C4-2B (cell line): Measurements from ENCODE around the gene DERL3.

ENCODE experiments used
- ZFX ChIP-seq: fragments of 450-650 bp; IDR thresholded peaks from 2 replicates; pipeline ENCODE4 v1.6.1; 2017
- TF ChIP-seq, protein P1 (sequence below): fragments of 450-650 bp; conservative IDR thresholded peaks from 2 replicates; pipeline ENCODE4 v1.5.1; 2017; ENCODE audit warnings: mild to moderate bottlenecking

GRCh38 chr22:23845265-23846080, 6.7 kb upstream of the DERL3 start:
- TF ChIP-seq, protein P1, sequence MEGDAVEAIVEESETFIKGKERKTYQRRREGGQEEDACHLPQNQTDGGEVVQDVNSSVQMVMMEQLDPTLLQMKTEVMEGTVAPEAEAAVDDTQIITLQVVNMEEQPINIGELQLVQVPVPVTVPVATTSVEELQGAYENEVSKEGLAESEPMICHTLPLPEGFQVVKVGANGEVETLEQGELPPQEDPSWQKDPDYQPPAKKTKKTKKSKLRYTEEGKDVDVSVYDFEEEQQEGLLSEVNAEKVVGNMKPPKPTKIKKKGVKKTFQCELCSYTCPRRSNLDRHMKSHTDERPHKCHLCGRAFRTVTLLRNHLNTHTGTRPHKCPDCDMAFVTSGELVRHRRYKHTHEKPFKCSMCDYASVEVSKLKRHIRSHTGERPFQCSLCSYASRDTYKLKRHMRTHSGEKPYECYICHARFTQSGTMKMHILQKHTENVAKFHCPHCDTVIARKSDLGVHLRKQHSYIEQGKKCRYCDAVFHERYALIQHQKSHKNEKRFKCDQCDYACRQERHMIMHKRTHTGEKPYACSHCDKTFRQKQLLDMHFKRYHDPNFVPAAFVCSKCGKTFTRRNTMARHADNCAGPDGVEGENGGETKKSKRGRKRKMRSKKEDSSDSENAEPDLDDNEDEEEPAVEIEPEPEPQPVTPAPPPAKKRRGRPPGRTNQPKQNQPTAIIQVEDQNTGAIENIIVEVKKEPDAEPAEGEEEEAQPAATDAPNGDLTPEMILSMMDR = no peak
- TF ChIP-seq ZFX = no peak
